ENCODE data around the gene DPP6.

DPP6 gene

DNA sequence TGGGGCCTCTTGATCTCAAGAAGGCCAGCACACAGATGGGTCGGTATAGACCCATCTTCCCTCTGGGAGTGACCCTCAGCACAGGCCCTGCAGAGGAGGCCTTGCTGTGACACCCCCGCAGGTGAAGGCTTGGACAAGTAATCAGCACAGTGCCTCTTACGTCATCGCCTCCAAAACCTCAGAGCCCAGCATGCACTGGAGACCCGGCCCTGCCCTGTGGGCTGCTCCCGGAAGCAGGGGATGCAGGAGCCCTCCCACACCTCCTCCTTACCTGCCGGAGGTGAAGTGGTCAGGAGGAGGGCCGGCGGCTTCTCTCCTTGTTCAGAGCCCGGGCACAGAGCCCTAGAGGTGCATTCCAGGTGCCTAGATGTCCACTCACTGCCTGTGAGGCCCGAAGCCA is 829.3 kb downstream of the DPP6 start:
- no peak for DNase-seq (ENCODE audit: low read depth)

DNA sequence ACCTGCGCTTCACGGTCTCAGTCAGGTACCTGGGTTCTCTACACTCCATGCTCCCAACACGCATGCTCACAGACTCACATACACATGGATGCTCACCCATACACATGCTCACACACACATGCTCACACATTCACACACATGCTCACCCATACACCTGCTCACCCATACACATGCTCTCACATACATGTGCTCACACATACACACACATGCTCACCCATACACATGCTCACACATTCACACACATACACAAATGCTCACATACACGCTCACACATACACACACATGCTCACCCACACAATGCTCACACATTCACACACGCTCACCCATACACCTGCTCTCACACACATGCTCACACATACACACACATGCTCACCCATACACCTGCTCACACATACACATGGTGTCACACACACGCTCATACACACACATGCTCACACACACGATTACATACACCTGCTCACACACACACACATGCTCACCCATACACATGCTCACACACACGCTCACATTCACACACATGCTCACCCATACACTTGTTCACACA is 830.8 kb downstream of the DPP6 start:
- no peak for DNase-seq (ENCODE audit: low read depth)

DNA sequence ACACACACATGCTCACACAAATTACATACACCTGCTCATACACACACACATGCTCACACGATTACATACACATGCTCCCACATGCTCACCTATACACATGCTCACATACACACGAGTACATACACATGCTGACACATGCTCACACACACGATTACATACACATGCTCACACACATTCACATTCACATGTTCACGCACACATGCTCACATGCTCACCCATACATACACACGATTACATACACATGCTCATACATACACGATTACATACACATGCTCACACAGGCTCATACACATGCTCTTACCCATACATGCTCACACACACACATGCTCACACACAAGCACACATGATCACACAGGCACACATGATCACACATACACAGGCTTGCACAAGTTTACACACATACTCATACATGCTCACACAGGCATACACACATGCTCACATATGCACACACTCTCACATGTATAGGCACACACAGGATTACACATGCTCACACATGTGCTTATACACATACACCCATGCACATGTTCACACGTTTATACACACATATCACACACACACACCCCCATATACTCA is 832.2 kb downstream of the DPP6 start:
- DNase-seq (ENCODE audit: low read depth): no peak

DNA sequence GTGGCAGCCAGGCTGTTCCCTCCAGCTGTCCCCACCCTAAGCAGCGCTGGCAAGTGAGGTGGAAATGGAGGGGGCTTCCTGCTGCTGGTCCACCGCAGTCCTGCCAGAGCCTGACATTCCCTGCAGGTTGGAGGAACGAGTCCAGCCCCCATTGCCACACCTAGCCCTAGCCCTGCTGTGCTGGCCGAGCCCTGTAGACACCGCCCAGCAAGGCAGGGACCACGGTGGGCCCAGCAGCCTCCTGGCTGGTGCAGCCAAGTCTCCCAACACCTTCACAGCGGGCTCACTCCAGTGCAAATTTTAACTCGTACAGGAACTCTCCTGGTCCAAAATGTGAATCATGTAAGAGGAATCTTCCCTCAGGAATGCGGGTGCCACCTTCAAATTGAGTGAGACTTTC is 834.4 kb downstream of the DPP6 start:
- no peak for DNase-seq (ENCODE audit: low read depth)

DNA sequence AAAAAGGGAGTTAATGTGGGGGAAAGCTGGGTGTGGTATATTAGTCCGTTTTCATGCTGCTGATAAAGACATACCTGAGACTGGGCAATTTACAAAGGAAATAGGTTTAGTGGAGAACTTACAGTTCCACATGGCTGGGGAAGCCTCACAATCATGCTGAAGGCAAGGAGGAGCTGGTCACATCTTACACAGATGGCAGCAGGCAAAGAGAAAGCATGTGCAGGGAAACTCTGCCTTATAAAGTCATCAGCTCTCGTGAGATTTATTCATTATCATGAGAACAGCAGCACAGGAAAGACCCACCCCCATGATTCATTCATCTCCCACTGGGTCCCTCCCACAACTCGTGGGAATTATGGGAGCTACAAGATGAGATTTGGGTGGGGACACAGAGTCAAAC is 836.5 kb downstream of the DPP6 start:
- DNase-seq (ENCODE audit: low read depth): no peak

DNA sequence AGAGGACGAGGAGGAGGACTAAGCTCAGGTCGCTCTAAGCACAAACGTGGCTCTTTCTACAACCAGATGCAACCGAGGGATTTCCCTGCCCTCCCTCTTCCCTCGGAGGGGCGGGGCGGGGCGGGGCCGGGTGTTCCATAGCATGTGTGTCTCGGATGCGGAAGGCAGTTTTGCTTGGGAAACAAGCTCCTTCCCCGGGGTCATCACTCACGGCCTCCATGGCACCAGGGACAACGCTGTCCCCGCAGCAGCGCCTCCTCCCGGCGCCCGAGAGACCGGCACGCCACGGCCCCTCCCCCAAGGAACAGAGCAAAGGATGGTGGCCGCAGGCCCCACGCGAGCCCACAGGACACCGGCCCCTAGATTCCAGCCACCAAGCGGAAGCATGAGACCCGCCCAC is 840.3 kb downstream of the DPP6 start:
- DNase-seq (ENCODE audit: low read depth): no peak

DNA sequence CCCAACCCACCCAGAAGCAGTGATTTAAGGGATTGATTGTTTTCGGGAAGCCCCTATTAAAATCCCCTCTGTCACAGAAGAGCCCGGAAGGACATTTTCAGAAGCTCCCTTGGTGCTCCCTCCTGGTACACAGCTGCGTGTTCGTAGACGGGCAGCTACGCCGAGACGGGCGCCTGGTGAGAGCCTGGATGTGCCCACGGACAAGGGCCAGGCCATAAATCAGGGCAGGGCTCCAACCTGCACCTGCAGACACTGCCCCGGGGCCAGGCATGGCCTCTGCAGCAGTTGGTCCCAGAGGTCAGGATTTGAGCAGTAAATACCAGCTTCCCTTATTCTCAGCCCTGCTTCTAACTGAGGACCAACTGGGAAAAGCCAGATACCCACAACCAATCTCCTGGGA is 843.9 kb downstream of the DPP6 start:
- no peak for DNase-seq (ENCODE audit: low read depth)

DNA sequence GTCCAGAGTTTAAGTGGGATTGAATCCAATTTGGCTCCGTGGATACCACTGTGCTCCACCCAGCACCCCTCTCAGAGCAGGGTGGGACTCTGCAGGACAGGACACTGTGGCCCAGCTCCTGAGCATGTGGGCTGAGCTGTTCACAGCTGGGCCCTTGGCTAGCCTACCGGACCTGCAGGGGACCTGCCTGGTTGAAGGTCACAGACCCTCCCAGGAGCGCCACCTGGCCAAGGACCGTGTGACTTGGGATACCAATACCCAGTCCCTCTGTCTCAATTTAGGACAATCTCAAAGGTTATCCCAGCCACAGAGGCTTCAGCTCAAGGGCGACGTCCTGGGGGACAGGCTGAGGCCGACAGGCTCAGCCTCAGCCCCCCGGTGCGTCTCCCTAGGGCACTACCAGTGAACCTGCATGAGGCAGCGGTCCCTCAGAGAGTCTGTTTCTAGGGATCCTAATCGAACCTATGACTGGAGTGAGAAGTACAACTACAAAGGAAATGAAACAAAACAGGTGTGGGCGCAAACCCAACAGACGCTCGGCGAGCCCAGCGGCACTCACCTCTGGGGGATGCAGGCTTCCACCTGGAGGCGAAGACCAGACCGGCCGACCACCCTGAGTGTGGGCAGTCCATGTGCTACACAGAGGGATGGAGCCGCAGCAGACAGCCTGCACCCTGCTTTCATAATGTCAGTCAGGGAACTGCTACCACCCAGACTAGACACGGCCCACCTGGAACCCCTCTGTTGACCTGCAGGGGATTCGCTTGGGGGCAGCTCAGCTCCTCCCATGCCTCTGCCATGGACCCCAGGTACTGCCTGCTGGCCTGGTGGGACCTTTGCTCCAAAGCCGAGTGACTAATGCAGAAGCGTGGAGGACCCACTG is 847.0 kb downstream of the DPP6 start:
- DNase-seq (ENCODE audit: low read depth): no peak

DNA sequence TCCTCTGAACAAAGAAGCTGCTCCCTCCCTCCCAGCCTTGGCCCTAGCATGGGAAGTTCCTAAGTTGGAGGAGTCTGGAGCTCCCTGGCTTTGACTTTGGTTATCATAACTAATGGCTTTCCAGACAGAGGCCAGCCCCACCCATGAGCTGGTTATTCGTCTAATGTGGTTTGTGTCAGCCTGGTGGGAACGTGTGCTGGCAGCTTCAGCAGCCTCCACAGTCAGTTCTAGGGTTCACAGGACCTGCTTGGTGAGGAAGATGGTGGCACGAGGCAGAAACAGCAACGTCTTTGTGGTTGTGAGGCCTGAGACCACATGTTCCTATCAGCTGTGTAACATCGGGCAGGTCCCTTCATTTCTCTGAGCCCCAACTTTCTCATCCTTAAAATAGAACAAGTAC is 847.7 kb downstream of the DPP6 start:
- DNase-seq (ENCODE audit: low read depth): no peak

DNA sequence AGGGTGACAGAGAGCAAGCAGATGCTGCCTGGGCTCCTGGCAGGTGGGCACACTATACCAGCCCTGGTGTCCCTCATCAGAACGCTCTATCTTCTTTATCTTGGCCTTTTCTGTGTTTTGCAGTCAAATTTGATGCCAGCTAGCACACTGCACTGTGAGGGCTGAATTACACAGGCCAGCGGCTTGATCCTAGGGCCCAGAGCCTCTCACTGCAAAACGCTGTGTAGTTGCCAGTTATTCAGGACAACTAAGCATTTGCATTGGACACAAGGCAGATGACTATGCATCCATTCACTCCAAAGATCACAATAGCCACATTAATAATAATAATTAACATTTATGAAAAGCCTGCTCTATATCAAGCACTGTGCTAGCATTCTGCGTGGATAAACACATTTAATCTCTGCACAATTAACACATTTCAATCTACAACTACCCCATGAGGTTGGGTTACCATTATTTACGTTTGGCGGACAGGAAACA is 850.4 kb downstream of the DPP6 start:
- no peak for DNase-seq (ENCODE audit: low read depth)

DNA sequence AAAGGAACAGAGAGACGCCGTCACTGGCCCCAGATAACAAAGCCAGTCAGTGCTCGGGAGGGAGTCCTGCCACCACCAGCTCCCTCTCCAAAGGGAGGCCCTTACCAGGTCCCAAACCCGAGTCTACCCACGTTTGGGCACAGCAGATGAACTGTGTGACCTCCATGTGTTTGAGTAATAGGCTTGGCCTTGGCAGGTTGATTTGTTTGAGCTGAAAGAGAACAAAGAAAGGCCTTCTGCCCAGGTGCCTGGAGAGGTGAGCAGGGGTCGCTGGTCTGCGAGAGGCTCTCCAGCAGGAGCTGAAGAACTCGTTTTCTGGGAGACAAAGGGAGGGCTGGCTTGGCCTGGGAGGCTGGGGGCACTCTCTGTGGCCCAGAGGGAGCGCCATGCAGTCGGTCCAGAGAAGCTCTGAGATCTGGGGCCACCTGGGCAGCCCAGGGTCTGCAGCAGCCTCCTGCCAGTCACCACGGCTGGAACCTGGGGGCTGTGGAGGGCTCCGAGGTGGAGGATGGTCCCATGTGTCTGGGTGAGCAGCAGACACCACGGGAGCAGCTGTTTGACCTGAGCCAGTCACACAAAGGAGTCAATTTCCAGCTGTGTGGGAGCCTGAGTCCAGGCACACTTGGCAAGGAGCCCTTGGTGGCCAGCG is 851.0 kb downstream of the DPP6 start:
- DNase-seq (ENCODE audit: low read depth): no peak

DNA sequence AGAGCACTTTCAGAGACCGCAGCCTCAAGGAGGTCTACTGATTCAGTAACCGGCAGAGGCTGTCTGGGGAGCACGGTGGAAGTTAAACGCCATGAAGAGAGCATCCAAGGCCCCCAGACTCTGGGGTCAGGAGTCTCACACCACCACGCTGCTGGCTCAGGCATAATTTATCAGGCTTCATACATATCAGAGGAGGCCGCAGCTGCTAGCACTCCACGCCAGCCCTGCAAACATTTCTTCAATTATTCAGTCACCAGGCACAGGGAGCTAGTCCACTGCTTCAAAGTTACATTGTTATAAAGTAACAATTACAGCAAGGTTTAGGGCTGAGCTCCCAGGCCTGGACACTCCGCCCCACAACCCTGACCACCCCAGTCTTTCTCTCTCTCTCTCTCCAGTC is 852.9 kb downstream of the DPP6 start:
- DNase-seq (ENCODE audit: low read depth): no peak

DNA sequence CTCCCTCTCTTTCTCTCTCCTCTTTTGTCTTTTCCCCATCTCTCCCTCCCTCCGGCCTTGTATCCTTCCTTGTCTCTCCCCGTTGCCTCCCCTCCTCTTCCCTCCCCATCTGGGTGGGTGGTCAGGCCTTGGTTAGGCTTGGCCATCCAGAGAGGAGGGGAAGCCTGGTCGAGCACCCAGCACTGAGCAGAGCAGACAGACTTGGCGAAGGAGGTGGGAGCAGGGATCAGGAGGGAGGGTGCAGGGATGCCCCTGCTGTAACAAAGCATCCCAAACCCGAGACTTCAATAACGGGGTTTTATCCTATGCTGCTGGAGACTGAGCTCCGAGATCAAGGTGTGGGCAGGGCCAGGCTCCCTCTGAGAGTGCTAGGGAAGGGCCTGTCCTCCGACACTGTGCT is 853.4 kb downstream of the DPP6 start:
- DNase-seq (ENCODE audit: low read depth): no peak

DNA sequence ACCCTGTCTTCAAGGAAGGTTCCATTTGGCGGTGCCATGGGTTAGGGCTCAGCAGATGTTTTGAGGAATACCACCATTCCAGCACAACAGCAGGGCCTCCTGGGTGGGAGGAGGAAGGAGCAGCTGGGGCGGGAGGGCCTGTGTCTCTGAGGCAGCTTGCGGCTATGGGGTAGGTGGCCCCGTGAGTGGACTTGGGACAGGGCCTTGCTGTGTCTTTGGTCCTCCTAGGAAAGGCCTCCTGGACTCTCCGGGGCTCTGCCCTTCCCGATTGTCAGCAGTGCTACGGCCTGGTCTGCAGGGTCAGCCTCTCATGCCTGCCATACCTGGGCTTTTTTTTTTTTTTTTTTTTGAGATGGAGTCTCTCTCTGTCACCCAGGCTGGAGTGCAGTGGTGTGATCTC is 854.0 kb downstream of the DPP6 start:
- DNase-seq (ENCODE audit: low read depth): no peak

DNA sequence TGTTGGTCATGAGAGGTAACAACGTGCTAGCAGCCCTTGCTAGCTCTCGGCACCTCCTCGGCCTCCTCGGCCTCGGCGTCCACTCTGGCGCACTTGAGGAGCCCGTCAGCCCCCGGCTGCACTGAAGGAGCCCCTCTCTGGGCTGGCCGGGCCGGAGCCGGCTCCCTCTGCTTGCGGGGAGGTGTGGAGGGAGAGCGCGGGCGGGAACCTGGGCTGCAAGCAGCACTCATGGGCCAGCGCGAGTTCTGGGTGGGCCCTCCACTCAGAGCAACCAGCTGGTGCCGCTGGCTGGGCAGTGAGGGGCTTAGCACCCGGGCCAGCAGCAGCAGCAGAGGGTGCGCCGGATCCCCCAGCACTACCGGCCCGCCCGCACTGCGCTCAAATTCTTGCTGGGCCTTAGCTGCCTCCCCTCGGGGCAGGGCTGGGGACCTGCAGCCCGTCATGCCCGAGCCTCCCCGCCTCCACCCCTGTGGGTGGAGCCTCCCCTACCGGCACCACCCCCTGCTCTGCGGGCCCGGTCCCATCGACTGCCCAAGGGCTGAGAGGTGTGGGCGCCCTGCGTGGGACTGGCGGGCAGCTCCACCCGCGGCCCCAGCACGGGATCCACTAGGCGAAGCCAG is 854.6 kb downstream of the DPP6 start:
- no peak for DNase-seq (ENCODE audit: low read depth)

DNA sequence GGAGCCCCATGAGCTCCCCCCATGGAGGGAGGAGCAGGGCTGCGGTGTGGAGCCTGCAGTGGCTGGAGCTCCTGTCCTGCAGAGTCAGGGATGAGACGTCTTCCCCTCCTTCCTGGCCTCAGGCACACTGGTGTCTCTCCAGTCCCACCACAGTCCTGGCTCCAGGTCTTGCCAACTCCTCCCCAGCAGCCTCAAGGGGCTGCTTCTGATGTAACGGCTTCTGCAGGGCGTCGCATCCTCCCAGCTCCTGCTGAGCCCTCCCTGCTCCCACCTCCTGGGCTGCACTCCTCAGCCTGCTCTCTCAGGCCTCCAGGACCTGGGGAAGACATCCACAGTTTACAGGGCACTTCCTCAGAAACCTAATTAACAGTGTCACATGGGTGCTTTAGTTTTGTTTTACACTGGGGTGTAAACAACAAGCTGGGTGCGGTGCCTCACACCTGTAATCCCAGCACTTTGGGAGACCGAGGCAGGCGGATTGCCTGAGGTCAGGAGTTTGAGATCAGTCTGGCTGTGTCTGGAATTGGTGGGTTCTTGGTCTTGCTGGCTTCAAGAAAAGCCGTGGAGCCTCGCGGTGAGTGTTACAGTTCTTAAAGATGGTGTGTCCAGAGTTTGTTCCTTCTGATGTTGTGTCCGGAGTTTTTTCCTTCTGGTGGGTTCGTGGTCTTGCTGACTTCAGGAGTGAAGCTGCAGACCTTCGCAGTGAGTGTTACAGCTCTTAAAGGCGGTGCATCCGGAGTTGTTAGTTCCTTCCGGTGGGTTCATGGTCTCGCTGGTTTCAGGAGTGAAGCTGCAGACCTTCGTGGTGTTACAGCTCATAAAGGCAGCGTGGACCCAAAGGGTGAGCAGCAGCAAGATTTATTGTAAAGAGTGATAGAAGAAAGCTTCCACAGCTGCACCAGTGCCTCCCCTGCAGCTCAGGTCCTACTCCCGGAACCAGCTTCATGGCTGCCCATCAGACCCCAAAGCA is 855.7 kb downstream of the DPP6 start:
- DNase-seq (ENCODE audit: low read depth): no peak

DNA sequence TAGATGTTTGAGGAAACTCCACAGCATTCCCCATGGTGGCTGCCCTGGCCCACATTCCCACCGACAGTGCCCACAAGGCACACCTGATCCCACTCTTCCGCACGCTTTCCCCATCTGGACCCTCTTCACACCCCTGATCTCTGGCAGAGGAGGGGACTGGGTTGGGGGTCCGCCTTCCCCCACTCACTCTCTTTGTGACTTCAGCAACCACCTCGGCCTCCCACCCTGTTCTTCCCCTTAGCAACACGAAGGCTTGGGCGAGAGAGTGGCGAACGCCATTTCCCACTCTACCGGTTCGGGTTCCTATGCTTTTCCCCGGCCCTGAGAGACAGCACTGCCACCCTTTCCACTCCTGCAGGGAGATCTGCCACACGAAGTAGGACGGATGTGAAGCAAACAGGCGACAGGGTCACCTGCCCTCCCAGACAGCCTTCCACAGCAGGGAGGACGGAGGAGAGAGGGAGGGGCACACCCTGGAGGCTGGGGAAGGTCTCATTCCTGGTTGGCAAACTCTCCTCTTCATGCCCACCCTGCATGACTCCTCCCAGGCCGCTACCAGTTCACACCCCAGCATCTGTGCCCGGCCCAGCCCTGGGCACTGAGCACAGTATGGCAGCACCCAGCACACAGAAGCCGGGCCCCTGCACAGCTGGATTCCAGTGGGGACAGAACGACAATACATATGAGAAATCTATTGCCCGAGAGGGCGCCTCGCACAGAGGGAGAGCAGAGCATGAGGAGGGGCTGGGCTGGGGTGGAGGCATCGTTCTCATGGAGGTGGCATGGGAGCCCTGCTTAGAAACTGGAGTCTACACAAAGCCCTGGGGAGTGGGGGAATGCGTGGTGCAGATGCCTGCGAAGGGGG is 857.3 kb downstream of the DPP6 start:
- no peak for DNase-seq (ENCODE audit: low read depth)

DNA sequence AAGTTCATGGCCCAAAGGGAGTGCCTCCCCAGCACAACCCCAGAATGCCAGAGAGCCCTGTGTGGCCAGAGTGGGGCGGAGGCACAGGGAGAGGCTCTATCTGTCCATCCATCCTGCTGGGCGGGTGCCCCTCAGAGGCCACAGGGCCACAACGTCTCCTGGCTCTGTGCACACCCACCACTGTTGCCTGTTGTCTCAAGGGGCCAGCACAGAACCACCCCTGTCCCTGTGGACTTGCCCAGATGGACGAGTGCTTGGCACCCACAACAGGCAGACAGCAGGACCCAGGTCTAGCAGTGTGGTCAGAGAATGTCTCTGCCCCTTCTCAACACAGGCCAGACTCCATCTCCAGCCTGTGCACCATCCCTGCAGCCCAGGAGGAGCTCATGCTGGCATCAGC is 857.9 kb downstream of the DPP6 start:
- DNase-seq (ENCODE audit: low read depth): no peak

DNA sequence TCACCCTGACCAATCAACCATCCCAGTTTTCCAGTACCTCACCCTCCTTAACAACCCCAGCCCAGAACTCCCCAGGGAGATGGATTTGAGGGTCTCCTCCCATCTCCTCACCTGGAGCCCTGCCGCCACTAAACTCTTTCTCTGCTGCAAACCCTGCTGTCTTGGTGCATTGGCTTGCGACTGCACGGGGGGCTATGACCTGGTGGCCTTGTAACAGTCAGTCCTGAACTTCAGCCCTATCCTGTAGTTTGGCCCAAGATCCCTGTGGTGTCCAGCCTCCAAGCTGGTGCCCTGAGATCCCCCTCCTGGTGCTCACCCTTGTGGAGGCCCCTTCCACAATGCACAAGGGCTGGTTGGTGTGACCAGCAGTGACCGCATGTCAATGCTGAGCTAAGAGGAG is 858.8 kb downstream of the DPP6 start:
- no peak for DNase-seq (ENCODE audit: low read depth)

DNA sequence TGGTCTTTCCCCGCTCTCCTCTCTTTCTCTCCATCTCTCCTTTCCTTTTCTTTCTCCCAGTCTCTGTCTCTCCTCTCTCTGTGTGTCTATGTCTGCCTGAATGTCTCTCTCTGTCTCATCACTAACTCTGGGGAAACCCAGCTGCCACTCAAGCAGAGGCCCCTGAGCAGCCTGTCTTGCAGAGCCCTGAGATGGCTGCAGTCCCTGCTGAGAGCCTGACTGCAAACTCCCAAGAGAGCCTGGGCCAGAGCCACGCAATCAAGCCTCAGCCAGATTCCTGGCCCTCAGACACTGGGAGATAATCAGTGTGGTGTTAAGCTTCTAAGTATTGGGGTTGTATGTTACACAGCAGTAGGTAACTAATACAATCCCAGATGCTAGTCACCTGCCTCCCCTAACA is 859.2 kb downstream of the DPP6 start:
- no peak for DNase-seq (ENCODE audit: low read depth)
